ENCODE measurements around the gene ZNF841.
"Not testable (repeated sequence)": the region's sequence is repeated elsewhere in the genome, so short reads cannot be mapped to it uniquely, and the experiment has no call there.

Gene ZNF841

GRCh38 chr19:52066258-52066863 lies 29.2 kb downstream of the ZNF841 start:
- no peak for DNase-seq

- DNase-seq: no peak
These were observed 30.2 kb downstream of the ZNF841 start for GRCh38 chr19:52065399-52065798.

GRCh38 chr19:52056480-52056879 lies 39.1 kb downstream of the ZNF841 start:
- not testable (repeated sequence) for DNase-seq

- DNase-seq: not testable (repeated sequence)
These were observed 43.8 kb downstream of the ZNF841 start for GRCh38 chr19:52051736-52052135.

GRCh38 chr19:52048555-52049501 lies 46.7 kb downstream of the ZNF841 start, which contains the start of gene ZNF432:
Gene ZNF432, minus strand, starts transcription at chr19:52048838. Its CDS starts 1,970 bp downstream, at chr19:52046868.
- DNase-seq: peak; percentile 51 to 92 (median 70)

GRCh38 chr19:52039169-52039568 lies 56.4 kb downstream of the ZNF841 start:
- DNase-seq: no peak

GRCh38 chr19:52034051-52034728 lies 61.4 kb downstream of the ZNF841 start:
- DNase-seq: peak in 1 of 5 experiments; percentile 10

GRCh38 chr19:52028780-52029123 lies 66.8 kb downstream of the ZNF841 start:
- no peak for DNase-seq

- peak; percentile 46 to 91 (median 78) for DNase-seq
These were observed 67.4 kb downstream of the ZNF841 start, which contains the start of gene ZNF614 for GRCh38 chr19:52028027-52028779. Gene ZNF614, minus strand, starts transcription at chr19:52028379. Its CDS starts 2,634 bp downstream, at chr19:52025745.

GRCh38 chr19:52026255-52026990 lies 69.1 kb downstream of the ZNF841 start:
- not testable (repeated sequence) for DNase-seq

- not testable (repeated sequence) for DNase-seq
These were observed 71.1 kb downstream of the ZNF841 start for GRCh38 chr19:52024478-52024877.

GRCh38 chr19:52022193-52022592 lies 73.4 kb downstream of the ZNF841 start:
- DNase-seq: no peak

- DNase-seq: no peak
These were observed 75.1 kb downstream of the ZNF841 start for GRCh38 chr19:52020506-52020905.
